HL-60/S4 treated with retinoic acid at 250 ng/mL for 4 days and 3 days (cell line): ENCODE data around the gene KDM4B.
"Not testable (repeated sequence)": the region's sequence is repeated elsewhere in the genome, so short reads cannot be mapped to it uniquely, and the experiment has no call there.

Source experiments
- in situ Hi-C: fragments of 300-500 bp; cut with MboI; formaldehyde crosslinking; loops from 2 replicates; pipeline ENCODE4 v1.7.0; 2022; ENCODE audit warnings: low sequenced_read_pairs

KDM4B gene

DNA sequence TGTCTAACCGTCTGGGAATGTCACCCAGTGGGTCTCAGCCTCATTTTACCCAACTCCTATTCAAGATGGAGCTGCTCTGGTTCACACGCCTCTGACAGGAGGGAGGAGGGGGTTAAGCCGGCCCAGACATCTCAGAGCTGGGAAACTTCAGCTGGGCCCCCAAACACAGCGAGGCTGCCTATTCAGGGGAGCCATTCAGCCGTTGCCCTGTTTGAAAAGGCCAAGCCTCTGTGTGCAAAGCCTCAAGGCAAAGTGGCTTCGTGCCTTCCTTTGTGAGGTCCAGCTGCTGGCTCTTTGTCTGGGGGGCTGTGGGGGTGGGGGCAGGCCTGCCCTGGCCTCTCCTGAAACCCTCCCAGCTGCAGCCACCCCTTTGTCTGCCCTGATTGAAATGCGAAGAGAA, 224.3 kb downstream of the KDM4B start:
- in situ Hi-C loops: no loop called here

- in situ Hi-C loops: no loop called here
Observed at GRCh38 chr19:5194641-5195040, 225.7 kb downstream of the KDM4B start.

DNA sequence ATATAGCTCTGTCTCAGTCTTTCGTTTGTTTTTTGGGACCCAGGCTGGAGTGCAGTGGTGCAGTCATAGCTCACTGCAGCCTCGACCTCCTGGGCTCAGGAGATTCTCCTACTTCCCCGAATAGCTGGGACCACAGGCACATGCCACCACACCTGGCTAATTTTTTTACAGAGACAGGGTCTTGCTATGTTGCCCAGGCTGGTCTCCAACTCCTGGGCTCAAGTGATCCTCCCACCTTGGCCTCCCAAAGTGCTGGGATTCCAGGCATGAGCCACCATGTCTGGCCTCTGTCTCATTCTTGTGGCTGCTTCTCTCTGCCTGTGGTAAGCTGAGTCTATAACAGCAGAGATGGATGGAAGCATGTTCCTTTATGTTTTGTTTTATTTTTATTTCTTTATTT, 226.7 kb downstream of the KDM4B start:
- in situ Hi-C loops: not testable (repeated sequence)

DNA sequence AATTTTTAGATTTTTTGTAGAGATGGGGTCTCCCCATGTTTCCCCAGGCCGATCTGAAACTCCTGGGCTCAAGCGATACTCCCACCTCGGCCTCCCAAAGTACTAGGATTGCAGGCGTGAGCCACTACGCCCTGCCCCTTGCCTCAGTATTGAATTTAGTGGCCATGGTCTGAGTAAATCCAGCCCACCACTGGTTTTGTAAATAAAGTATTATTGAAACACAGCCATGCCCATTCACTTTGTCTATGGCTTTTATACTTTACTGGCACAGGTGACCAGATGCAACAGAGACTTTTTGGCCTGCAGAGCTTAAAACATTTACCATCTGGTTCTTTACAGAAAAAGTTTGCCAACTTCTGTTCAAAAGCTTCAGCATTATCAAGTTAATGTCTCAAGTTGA, 227.9 kb downstream of the KDM4B start:
- in situ Hi-C loops: no loop called here

DNA sequence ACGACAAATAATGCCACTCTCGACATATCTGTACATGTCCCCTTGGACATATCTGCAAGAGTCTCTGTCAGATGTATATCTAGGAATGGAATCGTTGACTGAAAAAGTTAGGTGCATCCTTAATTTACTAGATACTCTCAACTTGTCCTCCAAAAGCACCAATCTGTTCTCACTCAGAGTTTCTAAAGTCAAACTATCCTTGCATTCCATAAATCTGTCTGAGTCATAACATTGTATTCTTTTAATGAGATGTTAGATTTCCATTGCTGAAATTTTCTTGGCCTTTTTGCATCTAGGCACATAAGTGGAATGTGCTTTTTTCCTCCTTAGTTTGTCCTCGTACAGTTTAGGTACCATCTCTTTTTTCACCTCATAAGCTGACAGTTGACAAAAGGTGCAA, 231.9 kb downstream of the KDM4B start:
- in situ Hi-C loops: no loop called here

DNA sequence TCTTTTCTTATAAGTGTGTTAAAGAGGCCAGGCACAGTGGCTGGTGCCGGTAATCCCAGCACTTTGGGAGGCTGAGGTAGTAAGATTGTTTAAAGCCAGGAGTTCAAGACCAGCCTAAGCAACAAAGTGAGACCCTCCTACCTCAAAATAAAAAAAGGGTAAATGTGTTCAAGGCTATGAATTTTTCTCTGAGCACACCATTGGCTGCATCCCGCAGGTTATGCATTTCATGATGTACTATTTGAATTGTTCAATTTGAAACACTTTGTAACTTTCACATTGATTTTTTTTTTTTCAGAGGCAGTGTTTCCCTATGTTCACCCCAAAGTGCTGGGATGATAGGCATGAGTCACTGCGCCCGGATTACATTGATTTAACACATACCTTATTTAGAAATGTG, 233.6 kb downstream of the KDM4B start:
- in situ Hi-C loops: no loop called here
